ENCODE results near the gene MLLT6.
A peak's percentile ranks its signal among the peaks of the same experiment; 100 is the strongest.

The MLLT6 gene

DNA sequence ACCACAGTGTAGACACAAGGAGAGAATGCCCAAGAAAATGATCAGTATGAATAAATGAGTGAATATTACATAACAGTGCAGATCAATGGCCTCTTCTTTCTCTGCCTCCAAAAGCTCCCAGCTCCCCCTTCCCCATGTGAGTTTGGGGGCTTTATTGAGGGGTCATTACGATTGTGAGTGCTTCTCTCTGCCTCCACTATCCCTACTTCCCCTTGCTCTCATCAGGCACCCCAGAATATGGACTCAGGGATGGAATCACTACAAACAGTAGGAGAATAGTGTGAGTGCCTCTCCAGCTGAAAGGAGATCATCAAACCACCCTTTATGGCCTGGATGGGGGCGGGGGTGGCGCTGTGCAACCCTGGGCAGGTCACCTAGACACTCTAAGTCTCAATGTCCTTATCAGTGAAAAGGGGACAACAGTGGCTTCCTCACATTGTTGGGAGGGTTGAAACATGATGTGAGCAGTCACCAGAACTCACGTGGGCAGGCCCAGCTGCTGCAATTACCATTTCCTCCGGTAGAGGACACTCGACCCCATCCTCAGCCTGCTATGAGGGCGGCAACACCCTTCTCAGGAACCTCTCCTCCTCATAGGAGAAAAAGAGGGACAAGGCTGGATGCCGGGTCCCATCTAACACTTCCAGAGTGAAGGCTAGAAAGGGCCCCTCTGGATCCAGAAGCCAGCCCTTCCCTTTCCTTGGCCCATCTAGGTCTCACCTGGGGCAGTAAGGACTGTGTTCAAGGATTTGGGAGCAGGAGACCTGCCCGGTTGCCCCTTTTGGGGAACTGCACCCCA is 28.2 kb upstream of the MLLT6 start:
- peak; percentile 83 for DNase-seq

DNA sequence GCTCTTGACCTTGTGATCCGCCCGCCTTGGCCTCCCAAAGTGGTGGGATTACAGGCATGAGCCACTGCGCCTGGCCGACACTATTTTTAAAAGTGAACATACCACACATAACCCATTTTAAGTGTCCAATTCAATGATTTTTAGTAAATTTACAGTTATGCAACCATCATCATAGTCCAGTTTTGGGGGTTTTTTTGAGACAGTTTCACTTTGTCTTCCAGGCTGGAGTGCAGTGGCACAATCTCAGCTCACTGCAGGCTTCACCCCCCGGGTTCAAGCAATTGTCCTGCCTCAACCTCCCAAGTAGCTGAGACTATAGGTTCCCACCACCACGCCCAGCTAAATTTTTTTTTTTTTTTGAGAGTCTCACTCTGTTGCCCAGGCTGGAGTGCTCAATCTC is 27.3 kb upstream of the MLLT6 start:
- no peak for DNase-seq

DNA sequence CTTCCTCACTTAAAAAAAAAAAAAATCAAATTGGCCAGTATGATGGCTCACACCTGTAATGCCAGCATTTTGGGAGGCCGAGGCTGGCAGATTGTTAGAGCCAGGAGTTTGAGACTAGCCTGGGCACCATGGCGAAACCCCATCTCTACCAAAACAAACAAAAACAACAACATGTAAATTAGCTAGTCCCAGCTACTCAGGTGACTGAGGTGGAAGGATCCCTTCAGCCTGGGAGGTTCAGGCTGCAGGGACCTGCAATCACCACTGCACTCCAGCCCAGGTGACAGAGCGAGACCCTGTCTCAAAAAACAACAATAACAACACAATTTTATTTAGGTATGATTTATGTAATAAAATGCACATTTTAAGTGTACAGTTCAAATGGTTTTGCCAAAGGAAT is 24.0 kb upstream of the MLLT6 start:
- no peak for DNase-seq

DNA sequence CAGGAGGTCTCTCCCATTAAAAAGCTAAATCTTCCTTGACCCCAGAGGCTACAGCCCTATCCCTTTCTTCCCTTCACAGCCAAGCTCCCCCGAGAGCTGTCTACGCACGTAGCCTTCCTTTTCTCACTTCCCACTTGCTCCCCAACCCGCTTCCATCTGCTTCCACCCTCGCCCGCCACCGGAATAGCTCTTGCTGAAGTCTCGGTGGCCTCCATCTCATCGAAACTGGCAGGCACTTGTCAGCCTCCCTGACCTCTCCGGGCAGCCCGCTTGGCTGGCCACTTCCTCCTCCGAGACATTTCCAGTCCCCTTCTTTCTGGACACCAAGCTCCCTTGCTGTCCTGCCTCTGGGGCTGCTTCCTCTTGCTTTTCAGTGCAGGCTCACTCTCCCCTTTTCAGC is 19.6 kb upstream of the MLLT6 start:
- no peak for DNase-seq

DNA sequence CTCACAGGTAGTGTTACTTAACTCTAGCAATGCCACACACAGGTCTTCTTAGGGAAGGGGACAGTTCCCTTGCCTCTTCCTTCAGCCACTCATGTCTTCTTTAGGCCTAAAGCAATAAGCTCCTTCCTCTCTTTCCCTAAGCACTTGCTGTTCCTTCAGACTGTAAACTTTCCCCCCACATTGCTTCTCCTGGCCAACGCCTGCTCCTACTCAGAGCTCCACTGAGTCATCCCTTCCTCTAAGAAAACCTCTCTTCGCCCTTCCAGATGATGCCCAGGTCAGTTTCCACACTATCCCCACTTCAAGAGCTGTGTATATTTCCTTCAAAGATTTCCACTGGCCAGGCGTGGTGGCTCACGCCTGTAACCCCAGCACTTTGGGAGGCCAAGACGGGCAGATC is 17.8 kb upstream of the MLLT6 start:
- no peak for DNase-seq

DNA sequence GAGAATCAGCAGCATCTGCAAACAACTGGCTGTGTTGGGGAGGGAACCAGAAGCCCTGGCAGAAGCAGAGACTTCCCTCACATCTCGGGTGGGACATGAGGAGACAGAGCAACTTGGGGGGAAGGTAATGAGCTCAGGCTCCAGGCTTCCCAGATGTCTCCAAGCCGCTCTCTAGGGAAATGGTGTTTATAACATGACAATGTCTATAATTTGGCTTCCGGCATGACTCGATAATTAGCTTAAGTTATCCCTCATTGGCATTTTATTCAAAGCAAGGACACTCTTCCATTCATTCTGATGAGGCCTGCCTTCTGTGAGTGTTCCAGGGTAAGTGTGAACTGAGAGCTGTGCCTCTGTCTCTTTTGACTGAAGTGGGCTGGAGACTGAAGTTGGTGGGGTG is 14.7 kb upstream of the MLLT6 start:
- no peak for DNase-seq

DNA sequence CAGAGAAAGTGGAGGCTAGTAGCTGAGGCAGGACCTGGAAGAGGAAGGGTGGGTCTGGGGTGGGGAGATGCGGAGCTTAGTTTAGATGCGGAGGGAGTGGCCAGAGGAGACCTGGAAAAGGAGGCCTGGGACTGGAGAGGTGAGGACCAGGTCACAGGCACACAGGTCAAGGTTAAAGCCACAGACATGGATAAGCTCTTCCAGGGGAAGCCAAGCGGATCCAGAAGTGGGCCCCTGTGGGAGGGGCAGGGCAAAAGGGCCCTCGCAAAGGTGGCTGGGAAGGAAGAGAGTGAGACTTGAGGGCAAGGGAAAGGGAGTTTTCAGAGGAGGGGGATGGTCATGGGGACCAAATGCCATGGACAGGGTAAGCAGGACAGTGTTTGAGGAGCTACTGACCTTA is 13.9 kb upstream of the MLLT6 start:
- no peak for DNase-seq

DNA sequence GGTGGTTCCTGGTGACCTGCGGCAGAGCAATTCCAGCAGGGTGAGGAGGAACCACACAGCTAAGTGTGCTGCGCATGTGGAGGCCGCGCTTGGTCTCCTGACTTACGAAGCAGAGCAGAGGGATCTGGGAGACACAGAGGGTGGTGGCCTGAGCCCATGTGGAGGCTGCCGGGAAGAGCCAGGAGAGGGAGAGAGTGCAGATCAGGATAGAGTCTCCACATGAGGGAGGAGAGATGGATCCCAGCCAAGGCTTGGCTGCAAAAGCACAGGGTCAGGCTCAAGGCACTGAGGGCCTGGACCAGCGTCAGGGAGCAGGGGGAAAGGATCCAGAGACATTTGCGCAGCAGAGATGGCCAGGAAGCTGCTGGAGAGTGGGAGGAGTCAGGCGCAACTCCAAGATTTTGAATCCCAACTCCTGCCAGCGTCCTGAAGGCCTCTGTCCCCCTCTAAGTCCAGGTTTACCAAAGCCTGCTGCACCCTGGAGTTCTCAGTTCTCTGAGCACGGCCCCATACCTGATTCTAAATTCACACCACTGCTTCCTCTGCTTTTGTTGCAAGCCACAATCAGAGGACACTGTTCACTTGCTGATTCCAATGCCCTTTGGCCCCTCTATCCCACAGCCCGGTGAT is 11.3 kb upstream of the MLLT6 start:
- no peak for DNase-seq

DNA sequence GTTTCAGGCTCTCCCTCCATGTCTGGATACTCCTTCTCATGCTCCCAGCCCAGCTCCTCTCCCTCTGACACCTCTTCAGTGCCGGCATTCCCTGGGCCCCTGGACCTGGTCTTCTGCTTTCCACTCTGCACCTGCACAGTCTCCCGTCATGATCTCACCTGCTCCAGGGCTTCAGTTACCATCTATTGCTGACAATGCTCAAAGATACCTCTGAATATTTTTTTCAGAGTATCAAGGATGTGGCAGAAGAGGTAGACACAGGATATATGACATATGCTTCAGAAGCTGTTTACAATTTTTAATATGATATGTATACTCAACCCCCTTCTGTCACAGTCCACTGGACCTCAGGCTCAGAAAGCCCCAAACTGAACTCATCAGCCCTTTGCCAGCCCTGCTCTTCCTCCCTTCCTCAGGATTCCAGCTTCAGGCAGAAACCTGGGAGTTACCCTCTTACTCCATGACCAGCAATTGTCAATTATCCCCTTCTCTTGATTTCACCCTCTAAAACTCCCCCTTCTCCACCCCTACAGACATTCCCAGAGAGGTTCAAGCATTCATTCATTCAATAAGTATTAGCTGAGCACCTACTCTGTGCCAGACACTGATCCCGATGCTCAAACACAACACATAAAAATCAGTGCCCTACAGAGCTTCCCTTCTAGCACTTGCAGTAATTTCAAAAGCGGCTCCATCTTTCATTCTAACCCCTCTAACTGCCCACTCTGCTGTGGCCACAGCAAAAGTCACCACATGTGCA is 7.8 kb upstream of the MLLT6 start:
- DNase-seq, result no peak

DNA sequence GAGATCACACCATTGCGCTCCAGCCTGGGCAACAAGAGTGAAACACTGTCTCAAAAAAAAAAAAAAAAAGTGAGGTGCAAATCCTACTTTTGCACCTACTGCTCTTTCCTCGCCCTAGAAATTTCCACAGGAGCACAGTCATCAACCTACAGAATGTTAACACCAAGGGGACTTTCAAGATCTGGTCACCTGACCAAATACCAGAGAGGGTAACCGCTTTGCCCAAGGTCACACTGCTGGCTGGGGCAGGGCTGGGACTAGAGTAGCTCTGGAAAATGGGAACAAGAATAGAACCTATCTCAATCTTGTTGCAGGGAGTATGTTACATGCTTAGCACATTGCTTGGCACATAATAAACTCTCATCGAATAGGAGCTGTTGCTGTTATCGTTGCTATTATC is 6.3 kb upstream of the MLLT6 start:
- DNase-seq, result no peak

DNA sequence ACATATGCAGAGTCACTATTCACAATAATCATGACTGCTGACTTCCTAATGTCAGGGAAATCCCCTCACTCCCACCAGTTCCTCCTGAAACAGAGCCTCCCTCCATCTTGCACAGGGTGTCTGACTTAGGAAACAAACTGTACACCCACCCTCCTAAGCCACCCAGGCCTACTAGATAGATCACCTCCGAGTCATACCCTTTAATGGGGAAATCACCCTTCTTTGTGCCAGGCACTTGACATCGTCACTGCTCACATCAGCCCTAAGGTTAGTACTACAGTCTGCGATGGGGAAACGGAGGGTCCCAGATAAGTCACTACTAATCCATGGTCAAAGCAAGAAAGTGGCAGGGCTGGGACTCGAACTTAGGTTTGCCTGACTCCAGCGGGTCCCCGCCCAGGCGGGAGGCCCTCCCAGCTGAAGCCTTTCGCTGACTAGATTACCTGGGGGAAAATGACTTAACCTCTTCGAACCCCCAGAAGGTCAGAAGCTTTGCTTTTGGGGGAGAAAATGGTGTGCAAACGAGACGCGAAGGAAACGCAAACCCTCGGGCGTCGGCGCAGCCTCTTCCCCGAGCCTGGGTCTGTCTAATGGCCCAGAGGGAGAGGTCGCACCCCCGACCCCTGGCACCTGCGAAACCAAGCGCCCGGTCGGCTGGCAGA is 3.4 kb upstream of the MLLT6 start:
- DNase-seq, result peak; percentile 82

DNA sequence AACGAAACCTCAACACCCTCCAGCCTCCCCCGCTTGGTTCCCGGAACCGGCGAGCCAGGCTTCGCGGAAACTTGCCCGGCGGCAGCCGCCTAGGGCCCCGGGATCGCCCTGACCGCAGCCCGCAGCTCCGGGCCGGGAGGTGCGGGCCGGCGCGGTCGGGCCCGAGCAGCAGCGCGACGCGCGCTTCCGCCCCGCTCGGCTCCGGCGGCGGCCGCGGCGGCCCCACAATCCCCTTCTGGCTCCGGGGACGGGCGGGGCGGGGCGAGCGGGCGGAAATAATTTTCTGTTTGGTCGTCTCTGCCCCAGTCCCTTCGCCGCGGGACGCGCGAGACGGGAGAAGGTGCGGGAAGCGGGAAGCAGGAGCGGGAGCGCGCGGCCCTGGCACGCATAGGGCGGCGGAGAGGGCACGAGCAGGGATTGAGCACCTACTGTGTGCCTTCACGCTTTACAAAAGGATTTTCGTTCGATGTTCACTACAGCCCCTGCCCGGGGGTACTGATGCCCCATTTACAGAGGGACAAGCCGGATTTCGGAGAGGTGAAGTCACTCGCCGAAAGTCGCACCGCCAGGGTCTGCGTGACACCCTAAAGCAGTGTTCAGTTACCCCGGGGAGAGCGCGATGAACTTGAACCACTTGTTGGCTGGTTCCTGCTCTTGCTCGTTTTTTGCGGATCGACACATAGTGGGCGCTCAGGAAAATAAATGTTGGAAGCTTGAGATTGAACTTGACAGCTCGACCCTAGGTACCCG is 2.7 kb upstream of the MLLT6 start:
- peak; percentile 79 for DNase-seq

DNA sequence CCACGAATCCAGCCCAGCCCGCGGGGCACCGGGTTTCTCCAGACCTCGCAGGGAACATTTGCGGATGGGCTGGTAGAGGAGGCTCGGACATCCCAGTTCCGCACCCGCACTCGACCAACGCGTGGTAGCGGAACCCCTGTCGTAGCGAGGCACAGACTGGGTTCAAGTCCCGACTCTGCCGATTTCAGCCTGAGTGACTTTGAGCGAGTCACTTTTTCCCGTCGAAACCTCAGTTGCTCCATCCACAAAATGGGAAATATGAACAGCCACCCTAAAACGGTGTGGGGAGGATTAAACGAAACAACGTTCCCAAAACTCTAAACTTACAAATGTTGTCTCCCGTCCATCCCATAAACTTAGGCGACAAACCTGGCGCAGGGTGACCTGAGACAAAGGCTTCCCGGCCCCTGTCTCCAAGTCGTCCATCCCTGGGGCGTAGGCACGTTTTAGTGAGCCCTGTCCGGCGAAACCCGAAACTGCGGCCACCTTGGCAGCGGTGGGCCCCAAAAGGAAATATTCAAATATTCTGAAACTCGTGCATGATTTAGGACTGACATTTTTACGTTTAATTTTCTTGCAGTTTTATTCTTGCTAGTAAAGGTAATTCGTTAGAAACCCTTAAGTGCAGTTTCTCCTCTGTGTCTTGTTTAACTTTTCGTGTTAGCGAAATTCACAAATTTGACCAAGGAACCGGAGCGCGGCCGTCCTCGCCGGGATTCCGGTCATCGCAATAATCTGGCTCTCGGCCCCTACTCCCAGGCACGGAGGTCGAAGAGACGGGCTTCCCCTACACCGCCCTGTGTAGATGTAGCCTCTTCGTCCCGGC is 1.9 kb upstream of the MLLT6 start:
- peak; percentile 37 for DNase-seq

DNA sequence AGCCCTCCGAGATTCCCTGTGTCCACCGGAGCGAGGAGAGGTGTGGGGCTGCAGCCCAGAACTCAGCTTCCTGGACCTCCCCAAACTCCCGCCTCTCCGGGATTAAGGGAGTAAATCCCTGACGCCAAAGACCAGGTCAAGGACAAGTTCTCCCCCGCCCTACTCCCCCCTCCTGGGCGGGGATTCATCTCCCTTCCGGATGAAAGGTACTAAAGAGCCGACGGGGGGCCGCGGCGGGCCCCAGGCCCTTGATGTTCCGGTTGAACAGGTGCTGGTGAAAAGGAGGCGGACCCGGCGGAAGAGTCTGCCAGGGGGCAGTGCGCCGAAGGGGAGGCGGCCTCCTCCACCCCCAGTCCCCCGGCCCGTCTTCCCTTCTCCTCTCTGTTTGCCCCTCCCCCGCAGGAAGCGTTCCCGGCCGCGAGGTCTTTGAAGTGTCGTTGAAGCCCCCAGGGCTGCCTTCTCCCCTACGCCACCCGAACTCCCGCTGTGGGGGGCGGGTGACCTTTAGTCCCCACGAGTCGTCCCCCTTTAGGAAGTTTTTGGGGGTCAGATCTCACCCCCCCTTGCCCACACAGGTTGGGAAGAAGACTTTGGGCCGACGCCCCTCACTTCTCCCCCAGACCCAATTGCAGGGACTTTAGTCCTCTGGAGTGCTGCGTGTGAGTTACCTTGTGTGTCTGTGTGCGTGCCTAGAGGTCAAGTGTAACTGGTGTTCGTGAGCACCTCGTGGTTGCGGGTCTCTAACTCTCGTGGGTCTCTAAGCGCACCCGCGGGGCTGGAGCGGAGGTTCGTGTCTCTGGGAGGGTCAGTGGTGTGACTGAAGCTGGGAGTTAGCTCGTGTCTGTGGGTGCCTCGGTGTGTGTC is 1.1 kb upstream of the MLLT6 start:
- peak; percentile 89 for DNase-seq

DNA sequence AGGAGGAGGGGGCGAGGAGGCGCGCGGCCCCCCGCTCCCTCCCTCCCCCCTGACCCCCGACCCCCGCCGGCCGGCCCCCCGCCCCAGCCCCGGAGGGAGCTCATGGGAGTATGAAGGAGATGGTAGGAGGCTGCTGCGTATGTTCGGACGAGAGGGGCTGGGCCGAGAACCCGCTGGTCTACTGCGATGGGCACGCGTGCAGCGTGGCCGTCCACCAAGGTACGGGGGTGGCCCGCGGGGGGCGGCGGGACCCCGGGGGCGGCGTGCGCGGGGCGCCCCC is 390 bp downstream of the MLLT6 start:
- DNase-seq, result no peak

DNA sequence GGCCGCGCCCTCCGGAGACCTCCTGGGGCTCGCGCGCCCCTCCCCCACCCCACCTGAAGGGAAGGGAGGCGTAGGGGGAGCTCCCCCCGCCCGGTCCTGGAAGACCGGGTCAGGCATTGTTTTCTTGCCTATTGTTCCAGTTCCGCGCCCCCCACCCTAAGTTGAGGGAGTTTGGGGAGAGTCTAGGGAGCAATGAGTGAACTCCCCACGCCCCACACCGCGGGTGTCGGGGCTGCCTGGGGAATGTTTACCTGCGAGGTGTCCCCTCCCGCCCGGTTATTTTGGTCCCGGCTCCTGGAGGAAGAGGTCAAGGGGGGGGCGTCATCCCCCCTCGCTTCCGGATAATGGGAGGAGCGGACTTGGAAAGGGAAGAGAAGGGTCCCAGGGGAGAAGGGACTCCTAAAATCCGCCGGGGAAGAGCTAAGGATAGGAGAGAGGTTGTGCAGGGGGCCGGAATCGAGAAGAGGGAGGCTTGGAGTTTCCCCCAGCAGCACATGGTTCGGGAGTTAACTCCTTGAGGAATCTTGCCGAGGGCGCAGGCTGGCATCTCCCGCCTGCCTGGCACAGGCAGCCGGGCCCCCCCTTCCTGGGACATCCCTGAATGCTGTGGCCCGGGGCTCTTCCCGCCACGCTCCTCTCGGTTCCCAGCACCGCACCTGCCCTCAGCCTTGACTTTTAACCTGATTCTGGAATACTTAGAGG is 881 bp downstream of the MLLT6 start:
- DNase-seq, result peak; percentile 60

DNA sequence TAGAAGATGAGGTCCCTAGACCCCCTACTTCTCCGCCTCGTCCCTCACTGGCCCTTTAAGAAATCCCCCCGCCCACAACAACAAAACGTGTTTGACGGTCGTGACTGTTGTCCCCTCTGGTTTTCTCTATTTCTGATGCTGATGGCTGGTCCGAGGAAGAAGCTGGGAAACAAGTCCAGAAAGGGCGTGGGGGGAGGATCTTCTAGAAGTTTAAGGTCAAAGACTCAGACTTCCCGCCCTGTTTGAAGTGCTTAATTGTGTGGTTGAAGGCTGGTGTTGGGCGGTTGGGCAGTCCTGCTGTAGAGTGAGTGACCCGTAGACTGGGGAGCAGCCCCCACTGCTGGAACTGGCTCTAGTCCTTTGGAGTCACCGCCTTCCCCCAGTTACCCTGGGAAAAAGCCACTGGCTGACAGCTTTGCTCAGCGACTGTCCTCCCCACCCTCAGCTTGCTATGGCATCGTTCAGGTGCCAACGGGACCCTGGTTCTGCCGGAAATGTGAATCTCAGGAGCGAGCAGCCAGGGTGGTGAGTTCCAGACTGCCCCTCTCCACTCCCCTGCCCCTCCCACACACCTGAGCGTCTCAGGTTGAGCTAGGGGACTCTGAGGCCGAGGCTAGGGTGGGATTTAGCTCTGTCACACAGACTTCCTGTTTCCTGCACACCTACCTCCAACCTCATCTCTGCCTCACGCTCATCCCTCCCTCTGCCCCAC is 1.6 kb downstream of the MLLT6 start:
- peak; percentile 42 for DNase-seq

DNA sequence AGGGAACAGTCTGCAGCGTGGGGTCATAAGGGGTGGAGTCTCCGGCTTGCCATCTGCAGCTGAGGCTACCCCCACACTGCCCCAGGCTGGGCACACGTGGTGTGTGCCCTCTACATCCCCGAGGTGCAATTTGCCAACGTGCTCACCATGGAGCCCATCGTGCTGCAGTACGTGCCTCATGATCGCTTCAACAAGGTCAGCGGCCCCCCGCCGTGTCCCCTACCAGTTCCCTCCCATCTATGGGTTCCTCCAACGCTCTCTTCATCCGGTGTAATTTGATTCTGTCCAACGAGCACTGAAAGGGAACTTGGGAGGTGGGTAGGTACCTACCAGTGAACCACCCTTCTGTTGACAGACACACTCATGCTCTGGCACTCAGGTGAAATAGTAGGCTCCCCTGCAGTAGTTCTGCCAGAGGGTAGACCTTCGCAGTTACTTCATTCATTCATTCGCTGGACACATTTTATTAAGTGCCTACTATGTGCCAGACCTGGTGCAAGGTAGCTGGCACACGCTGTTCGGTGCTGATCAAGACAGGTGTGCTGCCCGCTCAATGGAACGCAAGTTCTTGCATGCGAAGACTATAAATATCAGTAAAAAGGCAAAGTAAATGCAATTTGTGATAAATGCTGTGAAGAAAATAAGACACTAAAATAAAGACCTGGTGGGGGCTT is 2.7 kb downstream of the MLLT6 start:
- no peak for DNase-seq
